ENCODE results near the gene NAMPT. TPM values are rescaled to one million over a fixed set of nuclear protein-coding genes. Genes with fewer than 3 reads are reported as not detected.
A peak's percentile ranks its signal among the peaks of the same experiment; 100 is the strongest.

Gene NAMPT
- total and polyA plus RNA-seq, 9 of the 15 experiments (the other 6 are each of a cell fraction or from before 2014, with no cell fraction given) = 41.1 to 160 (median 106) TPM

DNA sequence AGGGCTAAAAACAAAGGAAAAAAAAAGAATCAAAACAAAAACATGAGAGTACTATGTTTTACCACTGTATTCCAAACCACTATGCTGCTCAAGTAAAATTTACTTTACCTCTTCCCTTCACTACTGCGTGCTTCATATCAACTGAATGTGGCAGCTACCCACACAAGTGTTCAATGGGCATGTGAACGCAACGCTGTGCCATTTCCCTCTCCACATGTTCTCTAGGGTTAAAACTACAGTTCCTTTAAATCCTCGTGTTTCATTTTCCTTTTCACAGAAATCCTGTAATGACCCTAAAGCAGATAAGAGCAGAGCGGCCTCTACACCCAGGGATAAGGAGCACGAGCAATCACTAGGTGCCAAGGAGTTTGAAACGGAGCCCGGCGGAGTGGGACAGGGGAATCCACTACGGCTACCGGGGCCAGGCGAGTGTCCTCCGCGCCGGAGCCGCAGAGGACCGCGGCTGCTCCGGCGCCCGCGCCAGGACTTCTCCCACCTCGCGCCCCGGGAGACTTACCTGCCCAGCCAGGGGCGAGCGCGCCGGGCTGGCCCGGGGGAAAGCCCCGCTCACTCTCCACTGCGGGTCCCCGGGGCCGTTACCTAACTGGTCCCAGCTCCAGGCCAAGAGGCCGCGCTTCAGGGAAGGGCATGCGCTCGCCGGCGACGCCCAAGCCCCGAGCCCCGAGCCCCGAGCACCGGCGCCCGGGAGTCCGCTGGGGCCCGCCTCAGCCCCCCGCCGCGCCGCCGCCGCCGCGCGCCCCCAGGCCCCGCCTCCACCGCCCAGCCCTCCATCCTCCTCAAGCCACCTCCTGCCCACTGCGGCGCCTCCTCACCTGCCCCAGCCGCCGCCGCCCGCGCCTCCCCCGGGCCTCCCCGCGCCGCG is 711 bp downstream of the NAMPT start (continued):
- TF ChIP-seq CBX5 (IDR thresholded peaks at IDR 0.05; ENCODE audit: borderline replicate concordance, low read depth) (no peak), NR3C1 (CRISPR knock-in tag; IDR thresholded peaks at IDR 0.05) (no peak), NFE2L1 (tag; IDR thresholded peaks at IDR 0.05; ENCODE audit: borderline replicate concordance, low read depth) (no peak), IRF1 (CRISPR knock-in tag; IDR thresholded peaks at IDR 0.05; ENCODE audit: borderline replicate concordance) (no peak), FOXM1 (IDR thresholded peaks at IDR 0.05; ENCODE audit: low read depth) (no peak; the same call in 1 of the 2 replicates), FOXM1 (CRISPR knock-in tag; IDR thresholded peaks at IDR 0.05; ENCODE audit: low read depth) (0 out of 2 replicates have a peak, but pooled peaks have one; percentile 55), GTF2A2 (tag; IDR thresholded peaks at IDR 0.05) (no peak), FOXP1 (CRISPR knock-in tag; IDR thresholded peaks at IDR 0.05) (no peak; the same call in 1 of the 2 replicates), HCFC1 (IDR thresholded peaks at IDR 0.05; ENCODE audit: low read depth, low read length) (0 out of 2 replicates have a peak, but pooled peaks have one; percentile 26), ZNF639 (CRISPR knock-in tag; conservative IDR thresholded peaks at IDR 0.05 in 1 of 2, IDR thresholded peaks at IDR 0.05 in 1 of 2) (no peak; a peak in 2 of 4 replicates), ZFPM2 (CRISPR knock-in tag; IDR thresholded peaks at IDR 0.05) (no peak), KLF1 (tag; IDR thresholded peaks at IDR 0.05) (no peak), FOXP4 (CRISPR knock-in tag; IDR thresholded peaks at IDR 0.05; ENCODE audit: borderline replicate concordance) (no peak), XRCC5 (IDR thresholded peaks at IDR 0.05; ENCODE audit: low read depth, low read length) (no peak), MBD2 (IDR thresholded peaks at IDR 0.05; ENCODE audit: borderline replicate concordance, low read depth) (no peak), MTA2 (IDR thresholded peaks at IDR 0.05; ENCODE audit: low read depth) (no peak), RBFOX2 (IDR thresholded peaks at IDR 0.05; ENCODE audit: low read depth, low read length) (peak; percentile 88), MAFF (IDR thresholded peaks at IDR 0.05; ENCODE audit: low read length) (no peak)
- TF ChIP-seq, protein P1, sequence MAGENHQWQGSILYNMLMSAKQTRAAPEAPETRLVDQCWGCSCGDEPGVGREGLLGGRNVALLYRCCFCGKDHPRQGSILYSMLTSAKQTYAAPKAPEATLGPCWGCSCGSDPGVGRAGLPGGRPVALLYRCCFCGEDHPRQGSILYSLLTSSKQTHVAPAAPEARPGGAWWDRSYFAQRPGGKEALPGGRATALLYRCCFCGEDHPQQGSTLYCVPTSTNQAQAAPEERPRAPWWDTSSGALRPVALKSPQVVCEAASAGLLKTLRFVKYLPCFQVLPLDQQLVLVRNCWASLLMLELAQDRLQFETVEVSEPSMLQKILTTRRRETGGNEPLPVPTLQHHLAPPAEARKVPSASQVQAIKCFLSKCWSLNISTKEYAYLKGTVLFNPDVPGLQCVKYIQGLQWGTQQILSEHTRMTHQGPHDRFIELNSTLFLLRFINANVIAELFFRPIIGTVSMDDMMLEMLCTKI (IDR thresholded peaks at IDR 0.05; ENCODE audit: partially characterized antibody) = no peak

All from K562 (cell line).